Heart left ventricle (tissue), 13 donors: ENCODE measurements around the gene CNKSR1.

ENCODE experiments used
- CTCF ChIP-seq, 12 donors: fragments of 200-600 bp; sonication (generic) in 4 of 12; IDR thresholded peaks; one replicate each; pipeline versions ENCODE4 v1.5.0 to v1.8.0; 2018 to 2022; ENCODE audit warnings: antibody characterized with exemption in 12 of 12, mild to moderate bottlenecking in 5 of 12
- POLR2A ChIP-seq, 2 donors: fragments of 450-650 bp; IDR thresholded peaks; one replicate each; pipeline ENCODE4 v1.6.1; 2017; ENCODE audit warnings: antibody characterized with exemption in 2 of 2, mild to moderate bottlenecking in 2 of 2, moderate library complexity in 2 of 2
- donor health status: ischemic (EF 13 %, LVEDD 7.1; RV severe dilation, severe dysfunction).
- donor health status: DM: no; HTN: yes; CAD: no.
- donor health status: DM: no; HTN: no; CAD: no.
- donor health status: ischemic (EF 25% LVEDD 6.9; RV normal size, moderate dysfunction).
- donor health status: ischemic (EF 25% LVEDD 5.7; RV mildly dilated, moderate dysfunction).
- donor health status: ischemic (EF 35%, LVEDD 5.7; RV mildly dilated, moderate dysfunction).
- donor health status: nonischemic (EF 11% LVEDD 7.7; RV severe dilation, severe dysfunction).
- donor health status: DM: yes; HTN: yes; CAD: no.
- donor health status: PGD.
- donor health status: ischemic (EF 29% LVEDD 5.4; RV normal size, mild dysfunction).
- donor health status: nonischemic (EF 23%, LVEDD 6.1; RV moderate dilation, normal function).

GRCh38 chr1:26142159-26142558 is 35.1 kb upstream of the CNKSR1 start:
- TF ChIP-seq CTCF (IDR thresholded peaks at IDR 0.05) (no peak), POLR2A (IDR thresholded peaks at IDR 0.05) (no peak)
